K562 (cell line): ENCODE data around the gene GPX2. TPM values are rescaled to one million over a fixed set of nuclear protein-coding genes. Genes with fewer than 3 reads are reported as not detected.

ENCODE experiments used
- ATAC-seq: fragments of 200-7000 bp; cut with Tn5 transposase; 3 replicates; pipeline ENCODE4 v1.9.1; 2020; ENCODE audit warnings: moderate library complexity
- BruUV-seq: library from RNA; stranded (reverse); fragments of 400-500 nt; replicated peaks from 2 replicates; lab custom pipeline; 2021; lab: Mats Ljungman, UMichigan
- CTCF ChIA-PET: fragments of 300-600 bp; formaldehyde crosslinking; extraction: SDS; loops from one replicate; lab custom pipeline; 2021; ENCODE audit warnings: low intra/inter-chr PET ratio; lab: Yijun Ruan, JAX
- POLR2A ChIA-PET: fragments of 300-600, 350-650 bp; sonication (Branson Sonifier 250); formaldehyde crosslinking; extraction: SDS; loops from one replicate; lab custom pipeline; 2021; ENCODE audit warnings: antibody characterized with exemption, inconsistent platforms; lab: Yijun Ruan, JAX
- DNase-seq, 4 experiments: peaks; one replicate each; pipeline versions ENCODE4 v3.0.0 to v3.0.0-alpha.2; 2011 to 2018; ENCODE audit warnings: low spot score in 3 of 4, mixed read lengths in 3 of 4; ENCODE audit errors: extremely low read depth in 1 of 4
- FAIRE-seq: peaks from 2 replicates; lab custom pipeline; 2011; peaks lifted over from hg19 to GRCh38; lab: Jason Lieb, UNC
- H2AFZ ChIP-seq: 2 replicates; pipeline ENCODE4 v1.6.0; 2011; ENCODE audit warnings: low read depth, low read length, control low read depth, inconsistent platforms
- H3K27ac ChIP-seq: fragments of 200-600 bp; 3 replicates; pipeline ENCODE4 v1.8.0; 2011; ENCODE audit warnings: low read depth, mild to moderate bottlenecking, control low read depth, inconsistent platforms, low read length, moderate library complexity, mixed read lengths; ENCODE audit errors: extremely low read depth
- H3K27me3 ChIP-seq, 2 experiments: fragments of 300-600 bp in 1 of 2; 2 replicates in 1 of 2; 3 replicates in 1 of 2; pipeline versions ENCODE4 v1.6.0 to v1.8.0; 2011; ENCODE audit warnings: inconsistent platforms in 2 of 2, low read length in 2 of 2, mild to moderate bottlenecking in 1 of 2, mixed read lengths in 1 of 2, moderate library complexity in 1 of 2; ENCODE audit not compliant: control insufficient read depth in 2 of 2, insufficient read depth in 2 of 2
- H3K36me3 ChIP-seq: fragments of 300-600 bp; 3 replicates; pipeline ENCODE4 v1.8.0; 2011; ENCODE audit warnings: mild to moderate bottlenecking, low read length, inconsistent platforms; ENCODE audit not compliant: control insufficient read depth, insufficient read depth
- H3K4me1 ChIP-seq, 2 experiments: fragments of 200-600 bp in 1 of 2; replicated peaks in 1 of 2; 2 replicates in 1 of 2; 3 replicates in 1 of 2; pipeline versions ENCODE4 v1.5.1 to v1.8.0; 2011; ENCODE audit warnings: inconsistent platforms in 2 of 2, low read length in 2 of 2, mild to moderate bottlenecking in 1 of 2, mixed read lengths in 1 of 2, moderate library complexity in 1 of 2; ENCODE audit not compliant: control insufficient read depth in 2 of 2, insufficient read depth in 2 of 2
- H3K4me2 ChIP-seq: 2 replicates; pipeline ENCODE4 v1.6.1; 2011; ENCODE audit warnings: low read length, control low read depth, inconsistent platforms, mixed read lengths; ENCODE audit not compliant: insufficient read depth
- H3K4me3 ChIP-seq: fragments of 200-600 bp; sonication (generic), shearing (Covaris generic); 2 replicates; pipeline ENCODE4 v1.5.1; 2016; ENCODE audit warnings: control low read depth, inconsistent platforms
- H3K79me2 ChIP-seq: fragments of 200-600 bp; 3 replicates; pipeline ENCODE4 v1.8.0; 2011; ENCODE audit warnings: low read length, inconsistent platforms; ENCODE audit not compliant: control insufficient read depth, insufficient read depth
- H3K9ac ChIP-seq, 2 experiments: 2 replicates each; pipeline versions ENCODE4 v1.6.0 to v1.6.1; 2011; ENCODE audit warnings: low read depth in 2 of 2, low read length in 2 of 2, control low read depth in 1 of 2, inconsistent platforms in 1 of 2, mild to moderate bottlenecking in 1 of 2, mixed read lengths in 1 of 2; ENCODE audit not compliant: insufficient read depth in 1 of 2
- H3K9me1 ChIP-seq: one replicate; pipeline ENCODE4 v1.6.0; 2011; ENCODE audit warnings: inconsistent platforms, mild to moderate bottlenecking, low read length, moderate library complexity; ENCODE audit not compliant: control insufficient read depth, insufficient read depth
- H3K9me3 ChIP-seq: replicated peaks from 2 replicates; pipeline ENCODE4 v1.5.1; 2011; ENCODE audit warnings: low read depth, low read length, inconsistent platforms; ENCODE audit not compliant: control insufficient read depth, insufficient read depth
- H4K20me1 ChIP-seq: replicated peaks from 2 replicates; pipeline ENCODE4 v1.6.1; 2011; ENCODE audit warnings: low read length, inconsistent platforms, mixed read lengths; ENCODE audit not compliant: control insufficient read depth, insufficient read depth
- ARNT ChIP-seq, 2 experiments: fragments of 450-650 bp; IDR thresholded peaks; 2 replicates each; pipeline ENCODE4 v1.6.1; 2016; ENCODE audit warnings: mild to moderate bottlenecking in 1 of 2
- CREM ChIP-seq: IDR thresholded peaks from 2 replicates; pipeline ENCODE4 v1.6.1; 2014; ENCODE audit warnings: antibody characterized with exemption, low read depth
- DACH1 ChIP-seq: fragments of 450-650 bp; IDR thresholded peaks from 2 replicates; pipeline ENCODE4 v1.6.1; 2018; ENCODE audit not compliant: partially characterized antibody
- ETV5 ChIP-seq: sonication (generic); formaldehyde crosslinking; IDR thresholded peaks from 2 replicates; pipeline ENCODE4 v1.4.0; 2020; ENCODE audit warnings: low read depth, mild to moderate bottlenecking, missing genetic modification reagents
- MYNN ChIP-seq, 2 experiments: sonication (generic); formaldehyde crosslinking in 1 of 2; IDR thresholded peaks; 2 replicates each; pipeline versions ENCODE4 v1.5.0 to v1.6.1; 2016 to 2020; ENCODE audit warnings: antibody characterized with exemption in 1 of 2, missing genetic modification reagents in 1 of 2
- NUFIP1 ChIP-seq: fragments of 450-650 bp; IDR thresholded peaks from 2 replicates; pipeline ENCODE4 v1.6.1; 2018; ENCODE audit not compliant: partially characterized antibody
- POLR2G ChIP-seq: fragments of 200-400 bp; formaldehyde crosslinking; IDR thresholded peaks from 2 replicates; pipeline ENCODE4 v1.6.1; 2017; ENCODE audit warnings: low read depth, mild to moderate bottlenecking, antibody characterized with exemption, low read length, moderate library complexity
- SAFB ChIP-seq: fragments of 200-400 bp; formaldehyde crosslinking; IDR thresholded peaks from 2 replicates; pipeline ENCODE4 v1.6.1; 2017; ENCODE audit warnings: low read depth, low read length, borderline replicate concordance
- SMC3 ChIP-seq: conservative IDR thresholded peaks from 2 replicates; pipeline ENCODE4 v1.6.1; 2011; ENCODE audit warnings: low read depth, low read length, improper control_type of control experiment; ENCODE audit not compliant: insufficient read depth
- SREBF1 ChIP-seq: fragments of 150-350 bp; IDR thresholded peaks from 2 replicates; pipeline ENCODE4 v1.6.1; 2014; ENCODE audit warnings: antibody characterized with exemption, low read depth, low read length, borderline replicate concordance
- TRIM28 ChIP-seq: fragments of 450-650 bp; IDR thresholded peaks from 2 replicates; pipeline ENCODE4 v1.6.1; 2017
- in situ Hi-C: fragments of 300-500 bp; cut with MboI; formaldehyde crosslinking; loops from 4 replicates; pipeline ENCODE4 v1.15.0; 2018; ENCODE audit warnings: inconsistent platforms, mixed read lengths
- intact Hi-C: fragments of 100-400 bp; cut with micrococcal nuclease; formaldehyde crosslinking; loops from 2 replicates; pipeline ENCODE4 v1.14.2; 2022
- polyA plus RNA-seq, 8 experiments: library from polyadenylated mRNA; depleted of rRNA in 4 of 8; stranded (reverse) in 5 of 8; unstranded in 3 of 8; fragments of >200 nt; fragmentation: Nextera tagmentation in 2 of 8; fragmentation: Illumina TruSeq in 1 of 8; extraction: Ambion mirVana in 2 of 8; extraction: Trizol in 1 of 8; gene quantifications; 2 replicates each; pipeline versions ENCODE4 v1.2.1 to v1.2.3, GENCODE V29; 2011 to 2014; ENCODE audit warnings: inconsistent platforms in 1 of 8, missing spikeins in 1 of 8
- total RNA-seq, 7 experiments: library from RNA; depleted of rRNA in 6 of 7; stranded (reverse); fragments of >200 nt in 6 of 7; fragmentation: Illumina TruSeq in 2 of 7; extraction: Trizol in 2 of 7; gene quantifications; 2 replicates each; pipeline versions ENCODE4 v1.2.1 to v1.2.3, GENCODE V29; 2011 to 2021; ENCODE audit warnings: low replicate concordance in 1 of 7
- TF ChIP-seq, protein P1 (sequence below): fragments of 250-450 bp; sonication (Bioruptor Pico); IDR thresholded peaks from 2 replicates; pipeline ENCODE4 v1.5.0; 2022; ENCODE audit warnings: mild to moderate bottlenecking

The GPX2 gene
- total and polyA plus RNA-seq, 9 of the 15 experiments (the other 6 are each of a cell fraction or from before 2014, with no cell fraction given): 0.24 TPM; not detected in 8

DNA sequence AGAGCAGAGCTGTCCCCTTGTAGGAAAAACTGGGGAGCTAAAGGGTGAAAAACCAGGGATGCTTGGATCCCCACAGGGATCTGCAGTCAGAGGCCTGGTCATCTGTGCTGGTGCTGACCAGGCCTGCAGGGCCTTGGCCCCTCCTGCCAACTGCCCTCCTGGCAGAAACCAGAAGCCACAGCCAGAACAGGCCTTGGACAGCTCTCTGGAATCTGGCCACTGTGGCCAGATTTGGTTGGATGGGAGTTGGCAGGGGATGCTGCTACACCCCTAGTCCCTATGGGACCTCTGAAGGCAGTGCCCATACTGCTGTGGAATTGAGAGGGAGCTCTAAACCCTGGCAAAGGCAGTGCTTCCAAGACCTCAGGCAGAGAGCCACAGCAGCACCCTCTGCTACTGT is 9.2 kb upstream of the GPX2 start:
- no peak overlapping the region for H3K4me3 ChIP-seq
- TF ChIP-seq NUFIP1 (no peak), POLR2G (no peak), SAFB (no peak), SMC3 (no peak), MYNN (IDR thresholded peaks at IDR 0.05) (no peak), MYNN (CRISPR knock-in tag; IDR thresholded peaks at IDR 0.05) (no peak), TRIM28 (no peak), SREBF1 (no peak), ETV5 (CRISPR knock-in tag) (no peak), CREM (no peak), DACH1 (no peak), ARNT (IDR thresholded peaks at IDR 0.05) (no peak)
- TF ChIP-seq, protein P1, sequence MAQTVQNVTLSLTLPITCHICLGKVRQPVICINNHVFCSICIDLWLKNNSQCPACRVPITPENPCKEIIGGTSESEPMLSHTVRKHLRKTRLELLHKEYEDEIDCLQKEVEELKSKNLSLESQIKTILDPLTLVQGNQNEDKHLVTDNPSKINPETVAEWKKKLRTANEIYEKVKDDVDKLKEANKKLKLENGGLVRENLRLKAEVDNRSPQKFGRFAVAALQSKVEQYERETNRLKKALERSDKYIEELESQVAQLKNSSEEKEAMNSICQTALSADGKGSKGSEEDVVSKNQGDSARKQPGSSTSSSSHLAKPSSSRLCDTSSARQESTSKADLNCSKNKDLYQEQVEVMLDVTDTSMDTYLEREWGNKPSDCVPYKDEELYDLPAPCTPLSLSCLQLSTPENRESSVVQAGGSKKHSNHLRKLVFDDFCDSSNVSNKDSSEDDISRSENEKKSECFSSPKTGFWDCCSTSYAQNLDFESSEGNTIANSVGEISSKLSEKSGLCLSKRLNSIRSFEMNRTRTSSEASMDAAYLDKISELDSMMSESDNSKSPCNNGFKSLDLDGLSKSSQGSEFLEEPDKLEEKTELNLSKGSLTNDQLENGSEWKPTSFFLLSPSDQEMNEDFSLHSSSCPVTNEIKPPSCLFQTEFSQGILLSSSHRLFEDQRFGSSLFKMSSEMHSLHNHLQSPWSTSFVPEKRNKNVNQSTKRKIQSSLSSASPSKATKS (CRISPR knock-in tag): no peak
- TF ChIP-seq, all 486 proteins: peak for 0
- H3K9ac ChIP-seq: 0 out of 4 replicates have a peak overlapping the region, but pooled peaks of 1 of the 2 experiments have one; percentile 32
- H2AFZ ChIP-seq: no peak overlapping the region
- H3K4me2 ChIP-seq: no peak overlapping the region
- H3K27me3 ChIP-seq: no peaks in the 10 kb centered on the region
- in situ Hi-C loops: no loop called here
- FAIRE-seq (no peak), DNase-seq (no peak), ATAC-seq (no peak)
- H3K79me2 ChIP-seq: no peaks in the 10 kb centered on the region
- no peaks in the 10 kb centered on the region for H4K20me1 ChIP-seq
- ChIA-PET POLR2A (interaction anchor here (0.6 to 1.5 kb wide), 3 partner anchors 14 to 68 kb away, joined by 3 to 4 read pairs (median 3); no protein-coding TSS in a partner anchor), CTCF (no interaction called here)
- no peaks in the 10 kb centered on the region for H3K9me1 ChIP-seq
- peaks cover 0 to 3% of the 10 kb centered on the region in 2 experiments; a peak in 2 of 5 replicates for H3K4me1 ChIP-seq
- no peaks in the 10 kb centered on the region for H3K36me3 ChIP-seq
- no TSS peak for BruUV-seq
- intact Hi-C loops: no loop called here
- H3K9me3 ChIP-seq: no peaks in the 10 kb centered on the region
- H3K27ac ChIP-seq: no peak overlapping the region
